Muscle of back (tissue), 13 donors: Measurements from ENCODE around the gene DNAJC12. TPM values are rescaled to one million over a fixed set of nuclear protein-coding genes. Genes with fewer than 3 reads are reported as not detected.
A peak's percentile ranks its signal among the peaks of the same experiment; 100 is the strongest.
"Not testable (repeated sequence)": the region's sequence is repeated elsewhere in the genome, so short reads cannot be mapped to it uniquely, and the experiment has no call there.

Experiments used
- DNase-seq, 3 donors: peaks; one replicate each; pipeline versions ENCODE4 v3.0.0 to v3.0.0-alpha.2; 2013
- long read RNA-seq, 9 donors: transcript quantifications; one replicate each; lab custom pipeline, GENCODE V29; 2026
- polyA plus RNA-seq, 10 donors: library from polyadenylated mRNA; unstranded; fragments of 120-200 nt; gene quantifications; one replicate each; pipeline ENCODE4 v1.2.1, GENCODE V29; 2013; ENCODE audit not compliant: insufficient read length in 10 of 10

Gene DNAJC12
- 10 to 100 TPM in 1 of 10 donors, 1 to 10 TPM in 9; 5.8 to 11.4 (median 7.6) TPM for polyA plus RNA-seq
- long read RNA-seq, donor 1, partial matches to known transcripts, result 0 of 2 reads
- long read RNA-seq, donor 1, other reads (novel, unspliced or antisense), result 0 of 2 reads
- long read RNA-seq, donor 2, partial matches to known transcripts, result 0 of 2 reads
- long read RNA-seq, donor 2, other reads (novel, unspliced or antisense), result 0 of 2 reads
- long read RNA-seq, donor 3, result 0 reads
- long read RNA-seq, donor 4, partial matches to known transcripts, result 0 of 2 reads
- long read RNA-seq, donor 4, other reads (novel, unspliced or antisense), result 0 of 2 reads
- long read RNA-seq, donor 5, partial matches to known transcripts, result 0 of 3 reads
- long read RNA-seq, donor 5, other reads (novel, unspliced or antisense), result 0 of 3 reads
- long read RNA-seq, donor 6, partial matches to known transcripts, result 0 of 3 reads
- long read RNA-seq, donor 6, other reads (novel, unspliced or antisense), result 0 of 3 reads
- long read RNA-seq, donor 7, partial matches to known transcripts, result 0 of 2 reads
- long read RNA-seq, donor 7, other reads (novel, unspliced or antisense), result 0 of 2 reads
- long read RNA-seq, donor 8, result 0 reads
- long read RNA-seq, donor 9, partial matches to known transcripts, result 0 of 1 reads
- long read RNA-seq, donor 9, other reads (novel, unspliced or antisense), result 0 of 1 reads

GRCh38 chr10:67837541-67838314 lies at the start of gene DNAJC12:
Gene DNAJC12 (minus strand): TSS chr10:67838188. CDS start chr10:67838011, 177 bp downstream.
- peak; percentile 64 to 87 (median 69) for DNase-seq

- DNase-seq, result peak; percentile 74 to 95 (median 83)
These were observed 47.1 kb upstream of the DNAJC12 start for GRCh38 chr10:67884842-67885670.

- DNase-seq, result peak; percentile 96 to 98 (median 96)
These were observed 46.4 kb upstream of the DNAJC12 start, which contains the start of gene SIRT1 for GRCh38 chr10:67884313-67884841. Gene SIRT1 (plus strand): TSS chr10:67884656. CDS start chr10:67884722, 66 bp downstream.

- DNase-seq, result peak in 1 of 3 donors; percentile 27
These were observed 45.8 kb upstream of the DNAJC12 start for GRCh38 chr10:67883710-67884312.

DNA sequence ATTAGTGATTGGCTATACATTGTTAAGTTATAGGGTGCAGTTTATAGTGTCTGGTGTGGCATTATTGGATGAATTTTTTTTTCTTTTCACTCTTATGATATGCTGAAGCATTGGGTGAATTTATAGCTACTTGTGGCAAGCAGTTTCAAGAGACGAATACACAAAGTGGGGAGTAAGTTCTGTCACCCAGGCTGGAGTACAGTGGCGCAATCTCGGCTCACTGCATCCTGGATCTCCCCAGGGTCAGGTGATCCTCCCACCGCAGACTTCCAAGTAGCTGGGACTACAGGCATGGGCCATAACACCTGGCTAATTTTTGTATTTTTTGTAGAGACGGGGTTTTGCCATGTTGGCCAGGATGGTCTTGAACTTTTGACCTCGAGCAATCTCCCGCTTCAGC lies 40.1 kb upstream of the DNAJC12 start:
- DNase-seq, result no peak

DNA sequence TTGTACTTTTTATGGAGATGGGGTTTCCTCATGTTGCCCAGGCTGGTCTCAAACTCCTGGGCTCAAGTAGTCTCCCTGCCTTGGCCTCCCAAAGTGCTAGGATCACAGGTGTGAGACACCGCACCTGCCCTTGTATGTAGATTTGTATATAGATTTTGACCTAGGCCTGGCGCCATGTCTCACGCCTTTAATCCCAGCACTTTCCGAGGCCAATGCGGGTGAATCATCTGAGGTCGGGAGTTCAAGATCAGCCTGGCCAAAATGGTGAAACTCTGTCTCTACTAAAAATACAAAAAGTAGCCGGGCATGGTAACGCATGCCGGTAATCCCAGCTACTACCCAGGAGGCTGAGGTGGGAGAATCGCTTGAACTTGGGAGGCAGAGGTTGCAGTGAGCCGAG lies 39.4 kb upstream of the DNAJC12 start:
- DNase-seq, result not testable (repeated sequence)

DNA sequence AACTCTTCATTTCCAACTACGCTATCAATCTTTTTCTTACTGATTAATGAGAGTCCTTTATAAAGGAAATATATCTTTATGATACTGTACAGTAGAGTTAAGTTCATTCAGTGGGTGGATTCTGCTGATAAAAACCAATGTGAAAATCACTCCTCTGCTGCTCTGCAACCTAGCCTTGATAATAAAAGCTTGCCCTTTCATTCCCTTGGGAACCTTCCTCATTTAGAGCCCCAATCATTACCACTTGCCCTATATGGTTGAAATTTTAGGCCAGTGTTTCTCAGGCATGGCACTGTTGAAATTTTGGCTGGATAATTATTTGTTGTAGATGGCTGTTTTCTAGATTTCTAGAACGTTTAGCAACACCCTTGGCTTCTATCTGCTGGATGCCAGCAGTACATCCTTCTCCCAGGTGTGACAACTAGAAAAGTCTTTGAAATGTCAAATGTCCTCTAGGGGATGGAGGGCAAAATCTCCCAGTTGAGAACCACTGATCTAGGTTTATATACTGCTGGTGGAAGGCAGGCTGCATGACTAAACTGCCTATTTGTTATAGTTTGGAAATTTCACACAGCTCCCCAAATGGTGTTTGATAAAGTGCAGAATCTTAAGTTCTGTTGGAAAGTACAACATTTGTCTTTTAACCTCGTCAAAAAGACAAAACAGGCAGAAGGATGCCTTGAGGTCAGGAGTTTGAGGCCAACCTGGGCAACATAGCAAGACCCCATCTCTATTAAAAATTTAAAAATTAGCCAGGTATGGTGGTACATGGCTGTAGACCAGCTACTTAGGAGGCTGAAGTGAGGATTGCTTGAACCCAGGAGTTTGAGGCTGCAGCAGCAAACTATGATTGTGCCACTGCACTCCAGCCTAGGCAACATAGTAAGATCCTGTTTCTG lies 37.6 kb upstream of the DNAJC12 start:
- DNase-seq, result no peak

- no peak for DNase-seq
These were observed 32.0 kb upstream of the DNAJC12 start for GRCh38 chr10:67869996-67870395.

- no peak for DNase-seq
These were observed 30.1 kb upstream of the DNAJC12 start for GRCh38 chr10:67868132-67868531.

- DNase-seq, result no peak
These were observed 26.8 kb upstream of the DNAJC12 start for GRCh38 chr10:67864607-67865371.

GRCh38 chr10:67863094-67863493 lies 25.1 kb upstream of the DNAJC12 start:
- DNase-seq, result no peak

DNA sequence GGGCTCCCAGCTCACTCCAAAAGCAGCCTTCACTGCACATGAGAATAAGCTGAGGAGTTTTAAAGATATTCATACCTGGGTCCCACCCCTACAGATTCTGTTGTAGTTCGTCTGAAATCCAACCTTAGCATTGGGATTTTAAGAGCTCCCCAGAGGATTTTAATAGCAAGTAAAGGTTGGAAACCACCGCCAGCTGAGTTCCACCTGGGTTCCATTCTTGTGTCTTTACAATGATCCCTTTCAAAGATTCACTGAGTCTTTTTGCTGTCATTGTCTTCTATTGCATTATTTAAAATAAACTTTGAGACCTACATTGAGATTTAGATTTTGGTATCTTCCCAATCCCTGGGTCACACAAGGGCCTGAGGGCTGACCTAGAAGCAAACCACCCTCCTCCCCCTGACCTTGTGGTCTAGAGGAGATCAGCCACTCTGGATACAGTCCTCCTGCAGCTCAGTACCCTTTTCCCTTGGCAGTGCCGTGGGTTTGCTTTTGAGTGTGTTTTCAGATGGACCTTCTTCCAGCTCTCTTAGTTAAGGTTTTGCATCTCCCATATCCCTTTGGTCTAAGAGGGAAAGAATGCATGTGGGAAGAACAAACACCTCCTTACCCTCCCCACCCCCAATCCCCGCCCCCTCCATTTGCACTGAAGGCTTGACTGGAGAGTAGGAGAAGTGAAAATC lies 23.9 kb upstream of the DNAJC12 start:
- DNase-seq, result no peak

- no peak for DNase-seq
These were observed 21.0 kb upstream of the DNAJC12 start for GRCh38 chr10:67858971-67859370.

DNA sequence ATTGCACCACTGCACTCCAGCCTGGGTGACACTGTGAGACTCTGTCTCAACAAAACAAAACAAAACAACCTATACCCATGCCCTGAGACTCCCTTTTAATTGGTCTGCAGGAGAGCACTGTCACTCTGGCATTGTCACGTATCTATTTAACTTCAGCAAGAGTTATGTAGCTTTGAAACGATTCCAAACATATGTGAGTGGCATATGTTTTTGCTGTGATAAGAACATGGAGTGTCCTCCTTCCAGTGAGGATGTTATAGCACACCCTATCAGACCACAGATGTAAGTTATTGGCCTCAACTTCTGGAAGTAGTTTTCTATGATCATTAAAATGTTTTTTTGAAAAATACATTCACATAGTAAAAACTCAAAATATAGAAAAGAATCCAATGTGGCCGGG lies 15.5 kb upstream of the DNAJC12 start:
- no peak for DNase-seq

DNA sequence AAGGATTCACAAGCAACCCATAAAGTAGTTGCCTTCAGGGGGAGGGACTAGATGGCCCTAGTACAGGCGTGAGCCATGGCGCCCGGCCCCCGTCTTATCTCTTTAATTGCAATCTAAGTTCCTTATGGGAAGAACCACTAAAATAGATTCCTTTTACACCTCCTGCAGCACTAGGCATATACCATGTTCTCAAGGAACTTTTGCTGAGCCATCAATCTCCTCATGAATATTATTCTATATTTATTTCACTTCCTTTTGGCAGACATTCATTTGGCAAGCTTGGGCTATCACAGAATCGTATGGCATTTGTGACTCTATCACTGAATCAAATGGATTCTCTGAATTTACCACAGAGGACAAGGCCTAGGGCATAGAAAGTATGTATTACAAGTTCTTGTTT lies 14.8 kb upstream of the DNAJC12 start:
- DNase-seq, result no peak

- no peak for DNase-seq
These were observed 13.2 kb upstream of the DNAJC12 start for GRCh38 chr10:67851186-67851585.

- peak; percentile 95 to 97 (median 96) for DNase-seq
These were observed 11.5 kb upstream of the DNAJC12 start for GRCh38 chr10:67849331-67850011.
